Measurements from ENCODE around the gene LSAMP.

GRCh38 chr3:116045314-116045713 lies 400.0 kb downstream of the LSAMP start:
- TF ChIP-seq POLR2A (IDR thresholded peaks at IDR 0.05) (no peak), CTCF (IDR thresholded peaks at IDR 0.05) (no peak)
